Measurements from ENCODE around the gene CR1L. TPM values are rescaled to one million over a fixed set of nuclear protein-coding genes. Genes with fewer than 3 reads are reported as not detected.
A peak's percentile ranks its signal among the peaks of the same experiment; 100 is the strongest.

The CR1L gene
- total and polyA plus RNA-seq, 2 of the 8 experiments (the other 6 are each of a cell fraction or from before 2014, with no cell fraction given) = 0.39 TPM; not detected in 1

DNA sequence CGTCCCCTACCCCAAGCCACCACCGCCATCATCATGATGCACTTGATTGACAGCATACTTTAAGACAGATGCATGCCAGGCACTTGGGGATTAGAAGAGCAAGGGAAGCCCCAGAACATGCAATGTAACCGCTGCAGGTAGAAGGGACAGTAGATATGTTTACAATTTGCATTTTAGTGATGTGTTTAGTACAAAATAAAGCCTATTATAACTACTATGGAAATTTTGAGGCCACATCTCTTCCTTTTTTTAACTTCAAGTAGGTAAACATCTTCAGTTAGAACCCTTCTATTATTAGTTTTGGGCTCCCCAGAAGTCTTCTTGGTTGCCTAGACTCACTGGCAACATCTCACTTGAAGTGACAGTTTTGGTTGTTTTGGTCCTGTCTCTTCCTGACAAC is 25.3 kb downstream of the CR1L start:
- no peak overlapping the region for H3K14ac ChIP-seq (ENCODE audit: insufficient read length)
- H3K79me1 ChIP-seq (ENCODE audit: low read depth, low read length) = no peaks in the 10 kb centered on the region
- POLR2A ChIA-PET (ENCODE audit: partially characterized antibody) = no interaction called here
- TF ChIP-seq GTF2F1 (IDR thresholded peaks at IDR 0.05; ENCODE audit: borderline replicate concordance, low read depth, low read length) = no peak
- no peak for FAIRE-seq
- H3K79me2 ChIP-seq (ENCODE audit: control insufficient read depth in 1 of 2, insufficient read depth in 2 of 2, low read length in 2 of 2) = no peaks in the 10 kb centered on the region
- no peak overlapping the region for H2AK5ac ChIP-seq (ENCODE audit: low read depth, low read length)
- 93% methylated on average over 3 of the region's 3 CpGs; no CpG with 5 or more reads in 1 of the 2 experiments for WGBS, 2 experiments (ENCODE audit: extremely low coverage in 1 of 2, insufficient coverage in 1 of 2, insufficient read length in 1 of 2, insufficient replicate concordance in 2 of 2, low coverage in 1 of 2, low lambda C conversion rate in 2 of 2, missing lambda C conversion rate in 1 of 2)
- CTCF ChIA-PET (ENCODE audit: partially characterized antibody) = no interaction called here
- H2BK15ac ChIP-seq (ENCODE audit: low read length) = no peak overlapping the region
- no peaks in the 10 kb centered on the region for H4K20me1 ChIP-seq (replicated peaks in 1 of 2; ENCODE audit: control insufficient read depth in 1 of 2, insufficient read depth in 2 of 2, low read length in 2 of 2)
- H3K4me1 ChIP-seq (replicated peaks in 1 of 4; ENCODE audit: control insufficient read depth in 3 of 4, insufficient read depth in 4 of 4, low read length in 3 of 4) = no peaks in the 10 kb centered on the region; a peak in 1 of 7 replicates
- H3K4me2 ChIP-seq (ENCODE audit: insufficient read depth in 1 of 2, low read depth in 2 of 2, low read length in 2 of 2) = no peak overlapping the region
- no peaks in the 10 kb centered on the region for H3K27me3 ChIP-seq (replicated peaks in 1 of 4; ENCODE audit: control insufficient read depth in 3 of 4, extremely low read depth in 1 of 4, insufficient read depth in 3 of 4, low read length in 3 of 4)
- H3K23me2 ChIP-seq (ENCODE audit: low read depth, low read length) = no peaks in the 10 kb centered on the region
- no peak overlapping the region for H3K4ac ChIP-seq (replicated peaks; ENCODE audit: insufficient read length, low read depth, low read length)
- no peak overlapping the region for H4K5ac ChIP-seq (ENCODE audit: insufficient read length, low read depth, low read length)
- no peak overlapping the region for H3K4me3 ChIP-seq (ENCODE audit: extremely low read depth in 1 of 4, insufficient read depth in 2 of 4, low read depth in 3 of 4, low read length in 4 of 4)
- H2AFZ ChIP-seq (ENCODE audit: low read length) = no peak overlapping the region
- H4K91ac ChIP-seq (replicated peaks; ENCODE audit: insufficient read length, low read length) = no peak overlapping the region
- no peak overlapping the region for H3K9ac ChIP-seq (replicated peaks in 1 of 4; ENCODE audit: extremely low read depth in 1 of 4, low read depth in 3 of 4, low read length in 3 of 4)
- H3K36me3 ChIP-seq (ENCODE audit: control insufficient read depth in 2 of 4, insufficient read depth in 4 of 4, low read length in 3 of 4) = no peaks in the 10 kb centered on the region
- H2BK12ac ChIP-seq (ENCODE audit: low read depth, low read length) = peak overlapping the region; percentile 78; the same call in 1 of the 2 replicates
- H3K23ac ChIP-seq (ENCODE audit: insufficient read length) = no peak overlapping the region
- no peak for DNase-seq (ENCODE audit: low read depth in 1 of 2, low spot score in 2 of 2)
- no peak overlapping the region for H3K27ac ChIP-seq (ENCODE audit: low read depth, low read length)
- H2BK120ac ChIP-seq (replicated peaks; ENCODE audit: low read depth, low read length) = no peak overlapping the region
- H3K18ac ChIP-seq (ENCODE audit: extremely low read depth, low read length) = no peak overlapping the region
- 0 out of 2 replicates have a peak overlapping the region, but pooled peaks have one; percentile 34 for H2BK20ac ChIP-seq (ENCODE audit: low read length)
- no peak overlapping the region for H4K8ac ChIP-seq (ENCODE audit: extremely low read depth, insufficient read depth, low read length)
- H3K56ac ChIP-seq (replicated peaks; ENCODE audit: insufficient read length, low read depth, low read length) = no peak overlapping the region
- peaks cover 0 to 4% of the 10 kb centered on the region in 2 experiments; a peak in 1 of 4 replicates for H3K9me3 ChIP-seq (ENCODE audit: insufficient read depth in 2 of 2, low read depth in 1 of 2, low read length in 1 of 2)
- H2BK5ac ChIP-seq (ENCODE audit: low read depth, low read length) = no peak overlapping the region
